HCT116 (cell line): ENCODE measurements around the gene CDH26. TPM values are rescaled to one million over a fixed set of nuclear protein-coding genes. Genes with fewer than 3 reads are reported as not detected.

ENCODE experiments used
- ATAC-seq: fragments of 200-7000 bp; cut with Tn5 transposase; 2 replicates; pipeline ENCODE4 v1.9.1; 2020; ENCODE audit warnings: mild to moderate bottlenecking, moderate library complexity
- BruUV-seq: library from RNA; stranded (reverse); fragments of 400-500 nt; replicated peaks from 2 replicates; lab custom pipeline; 2021; lab: Mats Ljungman, UMichigan
- CTCF ChIA-PET: fragments of 300-600 bp; sonication (Branson Sonifier 250); formaldehyde crosslinking; loops from one replicate; lab custom pipeline; 2021; ENCODE audit warnings: antibody characterized with exemption; lab: Charles Lee
- POLR2A ChIA-PET: fragments of 300-600, 350-600 bp; sonication (Branson Sonifier 250); formaldehyde crosslinking; loops from one replicate; lab custom pipeline; 2021; ENCODE audit warnings: antibody characterized with exemption; lab: Charles Lee
- RAD21 ChIA-PET, 2 experiments: fragments of 300-600 bp; sonication (Branson Sonifier 250); formaldehyde crosslinking; loops; one replicate each; lab custom pipeline; 2023; ENCODE audit warnings: low total read pairs in 2 of 2; ENCODE audit not compliant: uncharacterized antibody in 2 of 2, unreplicated experiment in 2 of 2, low non-redundant PET in 1 of 2; lab: Charles Lee
- DNase-seq: peaks from one replicate; pipeline ENCODE4 v3.0.0-alpha.2; 2010; ENCODE audit warnings: low read depth, low spot score
- H2AFZ ChIP-seq: fragments of 200-600 bp; shearing (Covaris generic), sonication (generic); 2 replicates; pipeline ENCODE4 v1.6.1; 2017; ENCODE audit warnings: low read depth, mixed run types, mixed read lengths, antibody characterized with exemption, low read length; ENCODE audit not compliant: poor library complexity, severe bottlenecking
- H3K27ac ChIP-seq: 2 replicates; pipeline ENCODE4 v1.5.1; 2012; ENCODE audit warnings: low read depth, low read length
- H3K27me3 ChIP-seq: fragments of 200-600 bp; sonication (generic); 2 replicates; pipeline ENCODE4 v1.6.1; 2016; ENCODE audit warnings: mixed run types, low read length, mixed read lengths; ENCODE audit not compliant: insufficient read depth
- H3K36me3 ChIP-seq, 2 experiments: fragments of 200-500 bp in 1 of 2; fragments of 200-600 bp in 1 of 2; sonication (Bioruptor generic) in 1 of 2; sonication (generic) in 1 of 2; 2 replicates each; pipeline versions ENCODE4 v1.5.1 to v1.6.1; 2014 to 2016; ENCODE audit warnings: low read length in 2 of 2, inconsistent platforms in 1 of 2, mixed read lengths in 1 of 2, mixed run types in 1 of 2; ENCODE audit not compliant: insufficient read depth in 2 of 2, control insufficient read depth in 1 of 2
- H3K4me1 ChIP-seq, 2 experiments: fragments of 200-600 bp in 1 of 2; sonication (generic) in 1 of 2; 2 replicates each; pipeline versions ENCODE4 v1.5.1 to v1.6.1; 2012 to 2017; ENCODE audit warnings: low read length in 2 of 2, inconsistent platforms in 1 of 2, mild to moderate bottlenecking in 1 of 2, mixed read lengths in 1 of 2, mixed run types in 1 of 2, moderate library complexity in 1 of 2; ENCODE audit not compliant: insufficient read depth in 2 of 2, control insufficient read depth in 1 of 2
- H3K4me2 ChIP-seq: fragments of 200-600 bp; sonication (generic); 2 replicates; pipeline ENCODE4 v1.6.1; 2017; ENCODE audit warnings: mixed run types, low read length, mixed read lengths
- H3K4me3 ChIP-seq, 2 experiments: fragments of 200-600 bp in 1 of 2; sonication (generic) in 1 of 2; replicated peaks in 1 of 2; 2 replicates each; pipeline ENCODE4 v1.5.1; 2011 to 2016; ENCODE audit warnings: low read length in 2 of 2, control low read depth in 1 of 2, low read depth in 1 of 2, mild to moderate bottlenecking in 1 of 2, mixed read lengths in 1 of 2, mixed run types in 1 of 2
- H3K79me2 ChIP-seq: fragments of 200-600 bp; sonication (generic); 2 replicates; pipeline ENCODE4 v1.6.1; 2017; ENCODE audit warnings: mild to moderate bottlenecking, mixed run types, low read length, moderate library complexity, mixed read lengths; ENCODE audit not compliant: insufficient read depth
- H3K9ac ChIP-seq: fragments of 200-600 bp; sonication (generic); 2 replicates; pipeline ENCODE4 v1.6.1; 2016; ENCODE audit warnings: low read length, mixed read lengths
- H3K9me2 ChIP-seq: fragments of 200-600 bp; sonication (generic), shearing (Covaris generic); 2 replicates; pipeline ENCODE4 v1.6.1; 2017; ENCODE audit warnings: mixed run types, mild to moderate bottlenecking, moderate library complexity; ENCODE audit not compliant: insufficient read depth
- H3K9me3 ChIP-seq, 2 experiments: fragments of 200-500 bp in 1 of 2; fragments of 200-600 bp in 1 of 2; sonication (Bioruptor generic) in 1 of 2; sonication (generic) in 1 of 2; 2 replicates each; pipeline ENCODE4 v1.6.1; 2014 to 2017; ENCODE audit warnings: low read length in 2 of 2, mixed read lengths in 2 of 2, inconsistent platforms in 1 of 2, low read depth in 1 of 2, mild to moderate bottlenecking in 1 of 2, mixed run types in 1 of 2, moderate library complexity in 1 of 2; ENCODE audit not compliant: control insufficient read depth in 1 of 2, insufficient read depth in 1 of 2
- H4K20me1 ChIP-seq: fragments of 200-600 bp; sonication (generic), shearing (Covaris generic); 2 replicates; pipeline ENCODE4 v1.6.1; 2017; ENCODE audit warnings: mixed run types, mild to moderate bottlenecking, moderate library complexity; ENCODE audit not compliant: insufficient read depth
- ATF3 ChIP-seq: IDR thresholded peaks from 2 replicates; pipeline ENCODE4 v1.6.1; 2012
- CBX3 ChIP-seq: IDR thresholded peaks from 2 replicates; pipeline ENCODE4 v1.6.1; 2012; ENCODE audit warnings: low read depth
- CEBPB ChIP-seq: IDR thresholded peaks from 2 replicates; pipeline ENCODE4 v1.6.1; 2012; ENCODE audit warnings: low read depth
- CTCF ChIP-seq, 3 experiments: fragments of 200-600 bp in 1 of 3; sonication (generic) in 1 of 3; IDR thresholded peaks in 2 of 3; conservative IDR thresholded peaks in 1 of 3; 2 replicates each; pipeline ENCODE4 v1.5.1; 2012 to 2017; ENCODE audit warnings: low read depth in 2 of 3, low read length in 2 of 3, antibody characterized with exemption in 1 of 3, borderline replicate concordance in 1 of 3, control low read depth in 1 of 3, mild to moderate bottlenecking in 1 of 3, mixed read lengths in 1 of 3, mixed run types in 1 of 3, moderate library complexity in 1 of 3; ENCODE audit not compliant: insufficient read depth in 1 of 3
- EGR1 ChIP-seq: IDR thresholded peaks from 2 replicates; pipeline ENCODE4 v1.6.1; 2012; ENCODE audit warnings: low read depth
- ELF1 ChIP-seq: IDR thresholded peaks from 2 replicates; pipeline ENCODE4 v1.6.1; 2012; ENCODE audit warnings: low read depth, borderline replicate concordance
- EZH2 ChIP-seq: fragments of 200-600 bp; sonication (generic); IDR thresholded peaks from 2 replicates; pipeline ENCODE4 v1.6.1; 2017; ENCODE audit warnings: antibody characterized with exemption, mixed run types
- FOSL1 ChIP-seq: IDR thresholded peaks from 2 replicates; pipeline ENCODE4 v1.6.1; 2012; ENCODE audit warnings: low read depth
- JUND ChIP-seq: IDR thresholded peaks from 2 replicates; pipeline ENCODE4 v1.6.1; 2012
- MAX ChIP-seq: IDR thresholded peaks from 2 replicates; pipeline ENCODE4 v1.6.1; 2012
- POLR2A ChIP-seq: IDR thresholded peaks from 2 replicates; pipeline ENCODE4 v1.7.0; 2011; ENCODE audit warnings: borderline replicate concordance; ENCODE audit not compliant: insufficient read depth, insufficient read length; ENCODE audit errors: extremely low read depth
- POLR2AphosphoS5 ChIP-seq: IDR thresholded peaks from 2 replicates; pipeline ENCODE4 v1.6.1; 2011; ENCODE audit warnings: mild to moderate bottlenecking, low read depth, low read length, moderate library complexity
- SIN3A ChIP-seq: IDR thresholded peaks from 2 replicates; pipeline ENCODE4 v1.6.1; 2012; ENCODE audit warnings: low read depth
- SP1 ChIP-seq: IDR thresholded peaks from 2 replicates; pipeline ENCODE4 v1.6.1; 2012; ENCODE audit warnings: low read depth
- TCF7L2 ChIP-seq: IDR thresholded peaks from 2 replicates; pipeline ENCODE4 v1.7.0; 2011; ENCODE audit warnings: borderline replicate concordance, inconsistent platforms; ENCODE audit not compliant: insufficient read depth, insufficient read length; ENCODE audit errors: extremely low read depth
- YY1 ChIP-seq: IDR thresholded peaks from 2 replicates; pipeline ENCODE4 v1.6.1; 2011; ENCODE audit warnings: low read length, low read depth, moderate library complexity, mild to moderate bottlenecking; ENCODE audit not compliant: insufficient replicate concordance; ENCODE audit errors: extremely low read depth
- intact Hi-C: fragments of 100-400 bp; cut with micrococcal nuclease; formaldehyde crosslinking; loops from 2 replicates; pipeline ENCODE4 v1.10.0; 2022
- total RNA-seq: library from RNA; stranded (reverse); gene quantifications from one replicate; pipeline ENCODE4 v1.2.1, GENCODE V29; 2021; ENCODE audit not compliant: unreplicated experiment

The CDH26 gene
- total RNA-seq, 1 experiment from 2014 or later: 0.34 TPM

GRCh38 chr20:60036346-60036745, 78.1 kb downstream of the CDH26 start:
- Histone ChIP-seq H3K9me2 (no peaks in the 10 kb centered on the region), H3K9ac (no peak overlapping the region), H3K4me2 (no peak overlapping the region), H4K20me1 (no peaks in the 10 kb centered on the region), H3K27ac (no peak overlapping the region), H3K27me3 (no peaks in the 10 kb centered on the region), H3K4me3 (no peak overlapping the region), H3K79me2 (no peaks in the 10 kb centered on the region)
- ChIA-PET RAD21 (no interaction called here), CTCF (no interaction called here), POLR2A (no interaction called here)
- no TSS peak for BruUV-seq
- TF ChIP-seq MAX: no peak
- TF ChIP-seq POLR2A: no peak
- no peak for TF ChIP-seq CBX3
- TF ChIP-seq EGR1: no peak
- no peak for TF ChIP-seq JUND
- TF ChIP-seq ELF1: no peak
- TF ChIP-seq ATF3: no peak
- no peak for TF ChIP-seq SIN3A
- TF ChIP-seq YY1: no peak
- no peak for TF ChIP-seq SP1
- no peak for TF ChIP-seq CEBPB
- TF ChIP-seq CTCF (IDR thresholded peaks at IDR 0.05 in 2 of 3, conservative IDR thresholded peaks at IDR 0.05 in 1 of 3; ENCODE audit: borderline replicate concordance in 1 of 3, insufficient read depth in 1 of 3, low read depth in 2 of 3, low read length in 2 of 3): no peak
- TF ChIP-seq FOSL1: no peak
- no peak for TF ChIP-seq EZH2
- no peak for TF ChIP-seq POLR2AphosphoS5
- TF ChIP-seq TCF7L2: no peak
- TF ChIP-seq, all 23 proteins: peak for 0
- Histone ChIP-seq H3K9me3 (no peaks in the 10 kb centered on the region), H3K4me1 (peaks cover 0 to 9% of the 10 kb centered on the region in 2 experiments; a peak in 2 of 4 replicates), H2AFZ (no peak overlapping the region), H3K36me3 (no peaks in the 10 kb centered on the region)
- ATAC-seq (no peak), DNase-seq (no peak)
- intact Hi-C loops: no loop called here
